Measurements from ENCODE around the gene MUS81. TPM values are rescaled to one million over a fixed set of nuclear protein-coding genes. Genes with fewer than 3 reads are reported as not detected.

The MUS81 gene
- total and polyA plus RNA-seq, 2 of the 13 experiments (the other 11 are each of a cell fraction or from before 2014, with no cell fraction given): 25.6 to 30.2 TPM

DNA sequence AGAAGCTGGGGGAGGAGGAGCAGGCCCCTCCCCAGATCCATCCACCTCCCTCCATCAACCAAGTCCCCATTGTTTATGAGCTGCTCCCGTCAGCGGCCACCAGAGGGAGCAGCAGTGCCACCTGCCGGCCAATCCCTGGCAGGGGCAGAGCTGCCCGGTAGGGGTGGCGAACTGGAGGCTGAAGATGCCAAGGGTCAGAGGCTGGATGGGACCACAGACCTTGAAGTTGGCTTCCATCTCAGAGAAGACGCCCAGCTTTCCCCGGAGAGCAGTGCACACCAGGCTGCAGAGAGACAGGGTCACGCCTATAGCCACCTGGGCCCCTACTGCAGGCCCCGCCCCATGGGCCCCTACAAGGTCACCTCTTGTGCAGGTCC lies 24.5 kb downstream of the MUS81 start (continued):
- TF ChIP-seq, protein P1, sequence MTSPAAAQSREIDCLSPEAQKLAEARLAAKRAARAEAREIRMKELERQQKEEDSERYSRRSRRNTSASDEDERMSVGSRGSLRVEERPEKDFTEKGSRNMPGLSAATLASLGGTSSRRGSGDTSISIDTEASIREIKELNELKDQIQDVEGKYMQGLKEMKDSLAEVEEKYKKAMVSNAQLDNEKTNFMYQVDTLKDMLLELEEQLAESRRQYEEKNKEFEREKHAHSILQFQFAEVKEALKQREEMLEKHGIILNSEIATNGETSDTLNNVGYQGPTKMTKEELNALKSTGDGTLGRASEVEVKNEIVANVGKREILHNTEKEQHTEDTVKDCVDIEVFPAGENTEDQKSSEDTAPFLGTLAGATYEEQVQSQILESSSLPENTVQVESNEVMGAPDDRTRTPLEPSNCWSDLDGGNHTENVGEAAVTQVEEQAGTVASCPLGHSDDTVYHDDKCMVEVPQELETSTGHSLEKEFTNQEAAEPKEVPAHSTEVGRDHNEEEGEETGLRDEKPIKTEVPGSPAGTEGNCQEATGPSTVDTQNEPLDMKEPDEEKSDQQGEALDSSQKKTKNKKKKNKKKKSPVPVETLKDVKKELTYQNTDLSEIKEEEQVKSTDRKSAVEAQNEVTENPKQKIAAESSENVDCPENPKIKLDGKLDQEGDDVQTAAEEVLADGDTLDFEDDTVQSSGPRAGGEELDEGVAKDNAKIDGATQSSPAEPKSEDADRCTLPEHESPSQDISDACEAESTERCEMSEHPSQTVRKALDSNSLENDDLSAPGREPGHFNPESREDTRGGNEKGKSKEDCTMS (CRISPR knock-in tag; conservative IDR thresholded peaks at IDR 0.05): no peak
- TF ChIP-seq, protein P2, sequence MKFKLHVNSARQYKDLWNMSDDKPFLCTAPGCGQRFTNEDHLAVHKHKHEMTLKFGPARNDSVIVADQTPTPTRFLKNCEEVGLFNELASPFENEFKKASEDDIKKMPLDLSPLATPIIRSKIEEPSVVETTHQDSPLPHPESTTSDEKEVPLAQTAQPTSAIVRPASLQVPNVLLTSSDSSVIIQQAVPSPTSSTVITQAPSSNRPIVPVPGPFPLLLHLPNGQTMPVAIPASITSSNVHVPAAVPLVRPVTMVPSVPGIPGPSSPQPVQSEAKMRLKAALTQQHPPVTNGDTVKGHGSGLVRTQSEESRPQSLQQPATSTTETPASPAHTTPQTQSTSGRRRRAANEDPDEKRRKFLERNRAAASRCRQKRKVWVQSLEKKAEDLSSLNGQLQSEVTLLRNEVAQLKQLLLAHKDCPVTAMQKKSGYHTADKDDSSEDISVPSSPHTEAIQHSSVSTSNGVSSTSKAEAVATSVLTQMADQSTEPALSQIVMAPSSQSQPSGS (CRISPR knock-in tag; IDR thresholded peaks at IDR 0.05): peak; percentile 20; the same call in 1 of the 2 replicates
- TF ChIP-seq ZSCAN22 (CRISPR knock-in tag; IDR thresholded peaks at IDR 0.05): no peak
- TF ChIP-seq MED1 (CRISPR knock-in tag; IDR thresholded peaks at IDR 0.05): peak; percentile 35; the same call in 1 of the 2 replicates
- TF ChIP-seq PRPF4 (IDR thresholded peaks at IDR 0.05; ENCODE audit: low read depth, low read length, poor library complexity, severe bottlenecking): no peak
- no peak for TF ChIP-seq EHMT2 (IDR thresholded peaks at IDR 0.05; ENCODE audit: borderline replicate concordance, low read depth, low read length)
- TF ChIP-seq ZNF274 (CRISPR knock-in tag; IDR thresholded peaks at IDR 0.05): no peak
- TF ChIP-seq TAF1 (CRISPR knock-in tag; IDR thresholded peaks at IDR 0.05): no peak
- TF ChIP-seq ZNF691 (CRISPR knock-in tag; IDR thresholded peaks at IDR 0.05; ENCODE audit: borderline replicate concordance, low read depth): no peak
- peak; percentile 36; the same call in 1 of the 2 replicates for TF ChIP-seq GATAD1 (CRISPR knock-in tag; IDR thresholded peaks at IDR 0.05)
- TF ChIP-seq ZNF879 (CRISPR knock-in tag; IDR thresholded peaks at IDR 0.05): no peak
- TF ChIP-seq AFF4 (CRISPR knock-in tag; IDR thresholded peaks at IDR 0.05): no peak
- TF ChIP-seq SRF (IDR thresholded peaks at IDR 0.05; ENCODE audit: low read depth, low read length): no peak

All from HepG2 (cell line).